RWPE1 (cell line): ENCODE data around the gene PYGO2.
A peak's percentile ranks its signal among the peaks of the same experiment; 100 is the strongest.
"Not testable (repeated sequence)": the region's sequence is repeated elsewhere in the genome, so short reads cannot be mapped to it uniquely, and the experiment has no call there.

Source experiments
- CTCF ChIA-PET: fragments of 350-600 bp; sonication (Branson Sonifier 250); formaldehyde crosslinking; extraction: SDS; loops from one replicate; lab custom pipeline; 2021; lab: Yijun Ruan, JAX
- POLR2A ChIA-PET: fragments of 400-600 bp; formaldehyde crosslinking; extraction: SDS; loops from one replicate; lab custom pipeline; 2020; ENCODE audit warnings: antibody characterized with exemption; ENCODE audit not compliant: low non-redundant PET; lab: Yijun Ruan, JAX
- DNase-seq: peaks from one replicate; pipeline ENCODE4 v3.0.0; 2012; ENCODE audit warnings: low spot score
- H3K27ac ChIP-seq: fragments of 450-650 bp; 2 replicates; pipeline ENCODE4 v1.5.1; 2017
- TF ChIP-seq, protein P1 (sequence below): fragments of 450-650 bp; conservative IDR thresholded peaks from 2 replicates; pipeline ENCODE4 v1.5.1; 2017; ENCODE audit warnings: low read depth, mild to moderate bottlenecking

Gene PYGO2

DNA sequence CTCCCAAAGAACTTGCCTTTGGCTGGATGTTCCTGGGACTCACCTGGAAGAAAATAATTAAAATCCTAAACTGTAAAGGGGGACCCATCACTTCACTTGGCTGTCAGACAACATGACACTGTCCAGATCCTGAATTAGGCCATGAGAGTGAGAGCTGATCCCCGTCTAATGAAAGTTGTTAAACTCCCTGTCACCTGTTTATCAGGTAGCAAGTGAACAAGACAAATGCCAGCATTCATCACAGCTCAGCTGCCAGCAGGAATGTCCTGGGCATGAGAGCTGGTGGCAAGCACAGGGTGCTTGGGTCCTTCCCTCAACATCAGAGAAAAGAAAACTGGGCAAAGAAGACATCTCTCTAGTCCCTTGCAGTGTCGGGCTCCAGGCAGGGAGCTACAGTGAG is 48.8 kb downstream of the PYGO2 start:
- TF ChIP-seq, protein P1, sequence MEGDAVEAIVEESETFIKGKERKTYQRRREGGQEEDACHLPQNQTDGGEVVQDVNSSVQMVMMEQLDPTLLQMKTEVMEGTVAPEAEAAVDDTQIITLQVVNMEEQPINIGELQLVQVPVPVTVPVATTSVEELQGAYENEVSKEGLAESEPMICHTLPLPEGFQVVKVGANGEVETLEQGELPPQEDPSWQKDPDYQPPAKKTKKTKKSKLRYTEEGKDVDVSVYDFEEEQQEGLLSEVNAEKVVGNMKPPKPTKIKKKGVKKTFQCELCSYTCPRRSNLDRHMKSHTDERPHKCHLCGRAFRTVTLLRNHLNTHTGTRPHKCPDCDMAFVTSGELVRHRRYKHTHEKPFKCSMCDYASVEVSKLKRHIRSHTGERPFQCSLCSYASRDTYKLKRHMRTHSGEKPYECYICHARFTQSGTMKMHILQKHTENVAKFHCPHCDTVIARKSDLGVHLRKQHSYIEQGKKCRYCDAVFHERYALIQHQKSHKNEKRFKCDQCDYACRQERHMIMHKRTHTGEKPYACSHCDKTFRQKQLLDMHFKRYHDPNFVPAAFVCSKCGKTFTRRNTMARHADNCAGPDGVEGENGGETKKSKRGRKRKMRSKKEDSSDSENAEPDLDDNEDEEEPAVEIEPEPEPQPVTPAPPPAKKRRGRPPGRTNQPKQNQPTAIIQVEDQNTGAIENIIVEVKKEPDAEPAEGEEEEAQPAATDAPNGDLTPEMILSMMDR: no peak
- H3K27ac ChIP-seq: no peak overlapping the region
- ChIA-PET CTCF (interaction anchor here (0.6 to 0.8 kb wide), 2 partner anchors 33 to 440 kb away, joined by 3 read pairs; no protein-coding TSS in a partner anchor), POLR2A (no interaction called here)
- no peak for DNase-seq

DNA sequence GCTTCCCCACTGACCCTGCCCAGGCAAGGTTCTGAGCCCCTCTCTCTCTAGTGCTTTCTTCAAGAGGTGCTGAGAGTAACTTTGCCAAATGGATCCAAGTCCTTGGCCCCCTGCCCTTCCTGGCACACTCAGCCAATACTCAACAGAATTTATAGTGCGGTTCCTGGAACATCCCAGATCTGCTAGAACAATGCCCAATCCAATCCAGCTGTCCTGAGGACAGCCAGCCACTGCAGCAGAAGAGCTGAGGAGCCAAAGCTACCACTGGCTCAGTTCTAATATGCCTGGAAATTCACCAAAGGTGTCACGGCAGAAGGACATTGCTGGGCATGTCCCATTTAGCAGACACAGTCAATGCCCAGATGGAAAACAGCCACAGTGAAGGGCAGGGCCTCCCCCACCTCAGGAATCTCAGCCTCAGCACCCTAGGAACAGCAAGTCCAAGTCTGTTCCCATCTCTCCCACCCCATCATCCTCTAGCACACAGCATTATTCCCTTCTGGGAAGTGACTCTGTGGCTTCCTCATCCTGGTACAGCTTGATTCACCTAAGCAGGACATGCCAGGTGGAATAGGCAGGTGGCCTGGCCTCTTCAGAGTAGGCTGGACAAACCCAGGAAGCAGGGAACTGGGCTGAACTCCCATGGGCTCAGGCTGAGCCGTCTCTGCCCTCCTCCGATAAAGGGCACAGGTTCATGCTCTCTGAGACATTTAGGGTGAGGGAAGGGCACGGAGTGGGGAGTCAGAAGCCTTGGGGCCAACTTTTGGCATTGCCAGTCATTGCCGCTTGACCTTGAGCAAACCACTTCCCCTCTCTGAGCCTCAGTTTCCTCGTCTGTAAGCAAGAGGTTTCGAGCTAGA is 49.7 kb downstream of the PYGO2 start:
- H3K27ac ChIP-seq: peak overlapping the region; percentile 51
- TF ChIP-seq, protein P1: no peak
- CTCF ChIA-PET: interaction anchor here (0.6 to 0.8 kb wide), 2 partner anchors 33 to 439 kb away, joined by 3 read pairs; no protein-coding TSS in a partner anchor
- no peak for DNase-seq
- POLR2A ChIA-PET: no interaction called here

DNA sequence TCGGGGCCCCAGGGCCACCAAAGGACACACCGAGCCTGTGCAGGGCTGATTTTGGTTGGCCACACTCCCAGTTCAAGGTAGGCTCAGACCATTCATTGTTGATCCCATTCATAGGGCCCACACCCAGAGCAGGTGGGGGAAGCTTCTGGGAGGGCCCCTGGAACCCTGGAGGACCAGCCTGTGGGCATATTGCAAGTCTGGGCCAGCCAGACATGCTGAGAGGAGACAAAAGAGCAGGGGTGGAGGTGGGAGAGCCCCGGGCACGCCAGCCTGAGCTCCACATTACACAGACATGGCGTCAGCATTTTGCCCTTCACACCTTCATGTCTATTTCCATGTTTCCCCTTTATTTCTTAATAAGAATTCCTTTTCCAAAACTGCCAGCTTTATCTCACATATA is 50.7 kb downstream of the PYGO2 start:
- ChIA-PET CTCF (no interaction called here), POLR2A (no interaction called here)
- no peak for DNase-seq
- H3K27ac ChIP-seq: peak overlapping the region; percentile 51
- TF ChIP-seq, protein P1: no peak

DNA sequence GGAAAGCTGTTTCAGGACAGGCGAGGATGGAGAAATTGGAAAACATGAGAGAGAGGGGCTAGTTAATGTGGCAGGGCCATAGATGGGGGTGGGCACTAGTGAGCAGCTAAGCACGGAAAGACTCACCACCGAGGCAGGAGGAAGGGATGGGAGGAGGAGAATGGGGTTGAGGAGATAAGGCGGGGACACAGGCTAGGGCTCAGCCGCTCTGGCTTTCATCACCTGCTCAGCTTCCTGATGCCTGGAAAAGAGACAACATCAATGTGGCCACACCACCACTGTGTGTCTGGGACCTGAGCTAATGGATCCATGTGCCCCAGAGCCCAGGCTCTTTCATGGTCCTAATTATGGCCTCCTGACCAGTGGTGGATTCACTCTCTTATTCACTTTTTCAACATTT is 52.6 kb downstream of the PYGO2 start:
- TF ChIP-seq, protein P1: no peak
- ChIA-PET POLR2A (no interaction called here), CTCF (interaction anchor here (0.5 kb wide), 1 partner anchor 12 kb away, joined by 3 read pairs; no protein-coding TSS in a partner anchor)
- no peak overlapping the region for H3K27ac ChIP-seq
- DNase-seq: no peak

DNA sequence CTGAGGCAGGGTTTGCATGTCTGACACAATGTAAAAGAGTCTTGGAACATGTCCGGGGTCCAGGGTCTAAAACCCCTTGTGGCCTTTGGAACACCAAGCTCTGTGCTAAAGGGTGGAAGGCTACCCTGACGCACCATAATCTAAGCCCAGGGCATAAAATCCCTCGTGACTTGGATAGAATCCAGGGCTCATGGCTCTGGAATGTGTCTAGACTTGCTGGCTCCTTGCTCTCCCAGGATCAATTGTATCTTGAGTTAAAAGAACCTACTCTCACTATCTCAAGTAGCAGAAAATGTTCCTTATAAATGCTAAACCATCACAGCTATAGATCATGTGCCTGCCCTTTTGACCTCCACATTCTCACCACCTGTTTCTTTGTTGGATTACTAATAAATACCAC is 53.5 kb downstream of the PYGO2 start:
- CTCF ChIA-PET: interaction anchor here (0.7 kb wide), 1 partner anchor 45 kb away, joined by 3 read pairs; no protein-coding TSS in a partner anchor
- H3K27ac ChIP-seq, DNase-seq, POLR2A ChIA-PET: not testable (repeated sequence)
